K562 (cell line): ENCODE data around the gene GPR108. TPM values are rescaled to one million over a fixed set of nuclear protein-coding genes. Genes with fewer than 3 reads are reported as not detected.

ENCODE experiments used
- ATF7 ChIP-seq: fragments of 450-650 bp; IDR thresholded peaks from 2 replicates; pipeline ENCODE4 v1.7.1; 2014; ENCODE audit warnings: mild to moderate bottlenecking, moderate library complexity
- CREM ChIP-seq: IDR thresholded peaks from 2 replicates; pipeline ENCODE4 v1.6.1; 2014; ENCODE audit warnings: antibody characterized with exemption, low read depth
- ETV1 ChIP-seq: fragments of 450-650 bp; conservative IDR thresholded peaks from 2 replicates; pipeline ENCODE4 v1.6.1; 2016; ENCODE audit warnings: missing genetic modification characterization, control low read depth, low read depth, missing compliant biosample characterization
- HNRNPL ChIP-seq: fragments of 200-400 bp; formaldehyde crosslinking; IDR thresholded peaks from 2 replicates; pipeline ENCODE4 v1.6.1; 2017; ENCODE audit warnings: low read depth, mild to moderate bottlenecking, low read length
- MAZ ChIP-seq, 2 experiments: fragments of 450-650 bp in 1 of 2; sonication (generic) in 1 of 2; formaldehyde crosslinking; IDR thresholded peaks in 1 of 2; conservative IDR thresholded peaks in 1 of 2; 2 replicates each; pipeline versions ENCODE4 v1.4.0 to v1.5.0; 2020; ENCODE audit warnings: mild to moderate bottlenecking in 1 of 2, missing genetic modification reagents in 1 of 2
- MECOM ChIP-seq: fragments of 250-450 bp; sonication (Bioruptor Pico); IDR thresholded peaks from 2 replicates; pipeline ENCODE4 v1.8.0; 2022; ENCODE audit warnings: inconsistent platforms
- MYNN ChIP-seq, 2 experiments: sonication (generic); formaldehyde crosslinking in 1 of 2; IDR thresholded peaks; 2 replicates each; pipeline versions ENCODE4 v1.5.0 to v1.6.1; 2016 to 2020; ENCODE audit warnings: antibody characterized with exemption in 1 of 2, missing genetic modification reagents in 1 of 2
- NR0B1 ChIP-seq: fragments of 450-650 bp; IDR thresholded peaks from one replicate; pipeline ENCODE4 v1.6.1; 2018; ENCODE audit warnings: mild to moderate bottlenecking, moderate library complexity; ENCODE audit not compliant: partially characterized antibody
- RHOXF2B ChIP-seq: fragments of 250-450 bp; sonication (Bioruptor Pico); conservative IDR thresholded peaks from 2 replicates; pipeline ENCODE4 v1.5.1; 2021
- SMARCB1 ChIP-seq: IDR thresholded peaks from 2 replicates; pipeline ENCODE4 v1.6.1; 2011; ENCODE audit warnings: improper control_type of control experiment, low read depth; ENCODE audit not compliant: insufficient read length
- SOX6 ChIP-seq: fragments of 450-650 bp; IDR thresholded peaks from 2 replicates; pipeline ENCODE4 v1.6.1; 2014; ENCODE audit warnings: mild to moderate bottlenecking
- SREBF1 ChIP-seq: fragments of 150-350 bp; IDR thresholded peaks from 2 replicates; pipeline ENCODE4 v1.6.1; 2014; ENCODE audit warnings: antibody characterized with exemption, low read depth, low read length, borderline replicate concordance
- ZBTB33 ChIP-seq: sonication (generic); formaldehyde crosslinking; IDR thresholded peaks from 2 replicates; pipeline ENCODE4 v1.8.1; 2023; ENCODE audit warnings: mild to moderate bottlenecking, missing genetic modification reagents
- ZNF24 ChIP-seq: fragments of 450-650 bp; IDR thresholded peaks from 2 replicates; pipeline ENCODE4 v1.6.1; 2016
- ZNF57 ChIP-seq: fragments of 450-650 bp; formaldehyde crosslinking; IDR thresholded peaks from 2 replicates; pipeline ENCODE4 v1.4.0; 2020; ENCODE audit warnings: mild to moderate bottlenecking, moderate library complexity
- ZNF785 ChIP-seq: fragments of 250-450 bp; sonication (Bioruptor Pico); IDR thresholded peaks from 2 replicates; pipeline ENCODE4 v1.4.0; 2020; ENCODE audit warnings: mild to moderate bottlenecking
- polyA plus RNA-seq, 8 experiments: library from polyadenylated mRNA; depleted of rRNA in 4 of 8; stranded (reverse) in 5 of 8; unstranded in 3 of 8; fragments of >200 nt; fragmentation: Nextera tagmentation in 2 of 8; fragmentation: Illumina TruSeq in 1 of 8; extraction: Ambion mirVana in 2 of 8; extraction: Trizol in 1 of 8; gene quantifications; 2 replicates each; pipeline versions ENCODE4 v1.2.1 to v1.2.3, GENCODE V29; 2011 to 2014; ENCODE audit warnings: inconsistent platforms in 1 of 8, missing spikeins in 1 of 8
- total RNA-seq, 7 experiments: library from RNA; depleted of rRNA in 6 of 7; stranded (reverse); fragments of >200 nt in 6 of 7; fragmentation: Illumina TruSeq in 2 of 7; extraction: Trizol in 2 of 7; gene quantifications; 2 replicates each; pipeline versions ENCODE4 v1.2.1 to v1.2.3, GENCODE V29; 2011 to 2021; ENCODE audit warnings: low replicate concordance in 1 of 7
- TF ChIP-seq, protein P1 (sequence below): fragments of 250-450 bp; sonication (Bioruptor Pico); IDR thresholded peaks from 2 replicates; pipeline ENCODE4 v1.5.0; 2020; ENCODE audit warnings: mild to moderate bottlenecking, borderline replicate concordance

GPR108 gene
- total and polyA plus RNA-seq, 9 of the 15 experiments (the other 6 are each of a cell fraction or from before 2014, with no cell fraction given) = 2.4 to 33.2 (median 24.4) TPM

- TF ChIP-seq ETV1 = 0 out of 2 replicates have a peak, but pooled peaks have one; percentile 19
- TF ChIP-seq ZNF24 = 0 out of 2 replicates have a peak, but pooled peaks have one; percentile 20
- TF ChIP-seq ZBTB33 (CRISPR knock-in tag) = peak; percentile 83
- no peak for TF ChIP-seq HNRNPL
- no peak for TF ChIP-seq SREBF1
- no peak for TF ChIP-seq SMARCB1
- TF ChIP-seq ZNF785 (CRISPR knock-in tag) = no peak
- no peak for TF ChIP-seq MAZ (CRISPR knock-in tag; conservative IDR thresholded peaks at IDR 0.05 in 1 of 2, IDR thresholded peaks at IDR 0.05 in 1 of 2)
- TF ChIP-seq MYNN (IDR thresholded peaks at IDR 0.05) = no peak
- TF ChIP-seq MYNN (CRISPR knock-in tag; IDR thresholded peaks at IDR 0.05) = no peak
- TF ChIP-seq ATF7 = peak; percentile 52
- TF ChIP-seq, protein P1, sequence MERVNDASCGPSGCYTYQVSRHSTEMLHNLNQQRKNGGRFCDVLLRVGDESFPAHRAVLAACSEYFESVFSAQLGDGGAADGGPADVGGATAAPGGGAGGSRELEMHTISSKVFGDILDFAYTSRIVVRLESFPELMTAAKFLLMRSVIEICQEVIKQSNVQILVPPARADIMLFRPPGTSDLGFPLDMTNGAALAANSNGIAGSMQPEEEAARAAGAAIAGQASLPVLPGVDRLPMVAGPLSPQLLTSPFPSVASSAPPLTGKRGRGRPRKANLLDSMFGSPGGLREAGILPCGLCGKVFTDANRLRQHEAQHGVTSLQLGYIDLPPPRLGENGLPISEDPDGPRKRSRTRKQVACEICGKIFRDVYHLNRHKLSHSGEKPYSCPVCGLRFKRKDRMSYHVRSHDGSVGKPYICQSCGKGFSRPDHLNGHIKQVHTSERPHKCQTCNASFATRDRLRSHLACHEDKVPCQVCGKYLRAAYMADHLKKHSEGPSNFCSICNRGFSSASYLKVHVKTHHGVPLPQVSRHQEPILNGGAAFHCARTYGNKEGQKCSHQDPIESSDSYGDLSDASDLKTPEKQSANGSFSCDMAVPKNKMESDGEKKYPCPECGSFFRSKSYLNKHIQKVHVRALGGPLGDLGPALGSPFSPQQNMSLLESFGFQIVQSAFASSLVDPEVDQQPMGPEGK (CRISPR knock-in tag) = no peak
- TF ChIP-seq MECOM (CRISPR knock-in tag) = no peak
- TF ChIP-seq RHOXF2B (CRISPR knock-in tag) = no peak
- no peak for TF ChIP-seq NR0B1
- TF ChIP-seq SOX6 = no peak
- no peak for TF ChIP-seq ZNF57 (CRISPR knock-in tag)
- TF ChIP-seq CREM = peak; percentile 12; the same call in 1 of the 2 replicates
Observed at GRCh38 chr19:6697291-6697690, 40.1 kb downstream of the GPR108 start (continued).
